Transverse colon (tissue), 4 donors: ENCODE data around the gene PTCD3.

Experiments
- EP300 ChIP-seq: sonication (generic); formaldehyde crosslinking; IDR thresholded peaks from one replicate; pipeline ENCODE4 v1.6.1; 2017; ENCODE audit warnings: antibody characterized with exemption, low read depth
- POLR2A ChIP-seq: fragments of 450-650 bp; IDR thresholded peaks from one replicate; pipeline ENCODE4 v1.6.1; 2016; ENCODE audit warnings: antibody characterized with exemption, mild to moderate bottlenecking, moderate library complexity
- POLR2AphosphoS5 ChIP-seq, 3 donors: sonication (generic); formaldehyde crosslinking; IDR thresholded peaks; one replicate each; pipeline ENCODE4 v1.6.1; 2016; ENCODE audit warnings: antibody characterized with exemption in 3 of 3
- TF ChIP-seq, protein P1 (sequence below), 5 experiments: fragments of 200-600 bp in 3 of 5; fragments of 450-650 bp in 2 of 5; sonication (generic) in 3 of 5; IDR thresholded peaks; 1 replicate in 2 of 5; 2 replicates in 3 of 5; pipeline ENCODE4 v1.5.1; 2016 to 2017; ENCODE audit warnings: antibody characterized with exemption in 5 of 5, inconsistent platforms in 3 of 5, mild to moderate bottlenecking in 2 of 5, moderate library complexity in 1 of 5

DNA sequence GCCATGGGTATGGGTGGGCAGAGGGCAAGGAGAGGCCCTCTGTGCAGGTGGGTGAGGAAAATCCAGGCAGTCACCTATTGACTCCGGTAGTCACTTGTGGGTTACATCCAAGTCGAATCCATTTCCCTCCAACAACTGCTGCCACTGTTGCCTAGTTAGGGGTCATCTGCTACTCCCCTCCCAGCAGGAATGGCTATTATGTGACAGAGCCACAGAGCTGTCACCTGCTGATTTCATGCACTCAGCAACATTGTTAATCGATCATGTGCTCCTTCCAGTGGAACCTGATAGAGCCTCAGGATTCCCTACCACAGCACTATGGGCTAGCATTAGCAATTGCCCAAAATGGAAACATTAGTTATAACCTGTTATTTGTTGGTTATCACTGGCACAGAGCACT is 31.8 kb upstream of the PTCD3 start:
- TF ChIP-seq, protein P1, sequence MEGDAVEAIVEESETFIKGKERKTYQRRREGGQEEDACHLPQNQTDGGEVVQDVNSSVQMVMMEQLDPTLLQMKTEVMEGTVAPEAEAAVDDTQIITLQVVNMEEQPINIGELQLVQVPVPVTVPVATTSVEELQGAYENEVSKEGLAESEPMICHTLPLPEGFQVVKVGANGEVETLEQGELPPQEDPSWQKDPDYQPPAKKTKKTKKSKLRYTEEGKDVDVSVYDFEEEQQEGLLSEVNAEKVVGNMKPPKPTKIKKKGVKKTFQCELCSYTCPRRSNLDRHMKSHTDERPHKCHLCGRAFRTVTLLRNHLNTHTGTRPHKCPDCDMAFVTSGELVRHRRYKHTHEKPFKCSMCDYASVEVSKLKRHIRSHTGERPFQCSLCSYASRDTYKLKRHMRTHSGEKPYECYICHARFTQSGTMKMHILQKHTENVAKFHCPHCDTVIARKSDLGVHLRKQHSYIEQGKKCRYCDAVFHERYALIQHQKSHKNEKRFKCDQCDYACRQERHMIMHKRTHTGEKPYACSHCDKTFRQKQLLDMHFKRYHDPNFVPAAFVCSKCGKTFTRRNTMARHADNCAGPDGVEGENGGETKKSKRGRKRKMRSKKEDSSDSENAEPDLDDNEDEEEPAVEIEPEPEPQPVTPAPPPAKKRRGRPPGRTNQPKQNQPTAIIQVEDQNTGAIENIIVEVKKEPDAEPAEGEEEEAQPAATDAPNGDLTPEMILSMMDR (IDR thresholded peaks at IDR 0.05), result no peak
- TF ChIP-seq EP300 (no peak), POLR2AphosphoS5 (IDR thresholded peaks at IDR 0.05) (no peak), POLR2A (no peak)
